DND-41 (cell line): ENCODE results near the gene MTFR1L.

ENCODE experiments used
- EZH2 ChIP-seq: IDR thresholded peaks from 3 replicates; pipeline ENCODE4 v1.6.1; 2012; ENCODE audit warnings: borderline replicate concordance, low read depth, mild to moderate bottlenecking, moderate library complexity, low read length, inconsistent platforms; ENCODE audit not compliant: severe bottlenecking
- TF ChIP-seq, protein P1 (sequence below): IDR thresholded peaks from 2 replicates; pipeline ENCODE4 v1.5.1; 2012; ENCODE audit warnings: borderline replicate concordance, low read length, moderate library complexity, mild to moderate bottlenecking; ENCODE audit not compliant: poor library complexity, severe bottlenecking; ENCODE audit errors: extremely low read depth

DNA sequence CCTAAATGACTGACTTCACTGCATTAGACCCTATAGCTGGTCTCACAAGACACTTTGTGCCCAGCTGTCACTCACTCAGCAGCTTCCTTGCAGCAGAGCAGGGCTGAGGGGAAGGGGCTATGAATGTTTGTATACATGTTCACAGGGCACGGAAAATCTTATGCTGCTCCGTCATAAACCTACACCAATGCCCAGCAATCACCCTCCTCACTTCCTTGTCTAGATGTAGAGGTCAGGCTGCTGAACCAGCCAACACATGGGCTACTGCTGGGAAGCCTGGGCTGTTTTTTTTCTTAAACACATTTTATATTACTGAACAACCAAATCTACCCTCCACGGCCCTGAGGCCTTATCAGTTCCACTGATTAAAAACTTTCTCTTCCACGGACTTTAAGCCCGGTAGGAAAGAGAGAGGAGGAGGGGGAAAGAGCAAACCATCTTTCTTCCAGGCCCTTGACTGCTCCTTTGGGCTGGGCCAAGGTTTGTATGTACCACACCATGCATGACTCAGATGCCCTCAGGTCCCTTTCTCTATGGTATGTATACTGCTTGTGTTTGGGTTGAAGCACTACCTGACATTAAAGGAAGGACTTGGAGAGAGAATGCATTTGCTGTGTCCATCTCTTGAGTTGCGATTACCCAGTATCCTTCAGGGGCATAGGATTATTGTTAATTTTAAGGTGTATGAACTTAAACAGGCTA is 12.7 kb downstream of the MTFR1L start:
- TF ChIP-seq, protein P1, sequence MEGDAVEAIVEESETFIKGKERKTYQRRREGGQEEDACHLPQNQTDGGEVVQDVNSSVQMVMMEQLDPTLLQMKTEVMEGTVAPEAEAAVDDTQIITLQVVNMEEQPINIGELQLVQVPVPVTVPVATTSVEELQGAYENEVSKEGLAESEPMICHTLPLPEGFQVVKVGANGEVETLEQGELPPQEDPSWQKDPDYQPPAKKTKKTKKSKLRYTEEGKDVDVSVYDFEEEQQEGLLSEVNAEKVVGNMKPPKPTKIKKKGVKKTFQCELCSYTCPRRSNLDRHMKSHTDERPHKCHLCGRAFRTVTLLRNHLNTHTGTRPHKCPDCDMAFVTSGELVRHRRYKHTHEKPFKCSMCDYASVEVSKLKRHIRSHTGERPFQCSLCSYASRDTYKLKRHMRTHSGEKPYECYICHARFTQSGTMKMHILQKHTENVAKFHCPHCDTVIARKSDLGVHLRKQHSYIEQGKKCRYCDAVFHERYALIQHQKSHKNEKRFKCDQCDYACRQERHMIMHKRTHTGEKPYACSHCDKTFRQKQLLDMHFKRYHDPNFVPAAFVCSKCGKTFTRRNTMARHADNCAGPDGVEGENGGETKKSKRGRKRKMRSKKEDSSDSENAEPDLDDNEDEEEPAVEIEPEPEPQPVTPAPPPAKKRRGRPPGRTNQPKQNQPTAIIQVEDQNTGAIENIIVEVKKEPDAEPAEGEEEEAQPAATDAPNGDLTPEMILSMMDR, result no peak
- TF ChIP-seq EZH2, result no peak
